ENCODE results near the gene ACTL10.
A peak's percentile ranks its signal among the peaks of the same experiment; 100 is the strongest.

ACTL10 gene

GRCh38 chr20:33674294-33675135 is 7.8 kb downstream of the ACTL10 start, which contains the start of gene NECAB3 (continued):
- TF ChIP-seq ZNF501 (tag by site-specific recombination; IDR thresholded peaks at IDR 0.05) (no peak), GLI2 (tag by site-specific recombination; IDR thresholded peaks at IDR 0.05; ENCODE audit: borderline replicate concordance, low read depth) (no peak), TSHZ1 (tag by site-specific recombination; IDR thresholded peaks at IDR 0.05; ENCODE audit: borderline replicate concordance) (no peak), ZNF169 (tag by site-specific recombination; IDR thresholded peaks at IDR 0.05) (no peak), ZBTB7A (tag by site-specific recombination; IDR thresholded peaks at IDR 0.05; ENCODE audit: low read depth) (no peak), ZNF629 (tag by site-specific recombination; IDR thresholded peaks at IDR 0.05) (peak; percentile 24; the same call in 1 of the 2 replicates), ZNF785 (tag by site-specific recombination; IDR thresholded peaks at IDR 0.05) (no peak), ZNF654 (tag by site-specific recombination; IDR thresholded peaks at IDR 0.05; ENCODE audit: low read depth) (no peak), SP2 (tag by site-specific recombination; IDR thresholded peaks at IDR 0.05) (peak; percentile 74), ZNF558 (tag by site-specific recombination; IDR thresholded peaks at IDR 0.05) (no peak), ZNF335 (tag by site-specific recombination; conservative IDR thresholded peaks at IDR 0.05) (peak; percentile 97), ZNF529 (tag by site-specific recombination; IDR thresholded peaks at IDR 0.05; ENCODE audit: insufficient replicate concordance) (no peak), ZNF639 (tag by site-specific recombination; IDR thresholded peaks at IDR 0.05) (no peak), ZNF660 (tag by site-specific recombination; IDR thresholded peaks at IDR 0.05) (no peak), ZNF362 (tag by site-specific recombination; IDR thresholded peaks at IDR 0.05) (no peak), ZNF473 (tag by site-specific recombination; IDR thresholded peaks at IDR 0.05) (no peak), MZF1 (tag by site-specific recombination; IDR thresholded peaks at IDR 0.05; ENCODE audit: borderline replicate concordance) (no peak), KLF1 (tag by site-specific recombination; IDR thresholded peaks at IDR 0.05) (0 out of 2 replicates have a peak, but pooled peaks have one; percentile 8), KLF16 (tag by site-specific recombination; IDR thresholded peaks at IDR 0.05) (no peak), IKZF3 (tag by site-specific recombination; IDR thresholded peaks at IDR 0.05) (peak; percentile 67), ZNF146 (tag by site-specific recombination; IDR thresholded peaks at IDR 0.05) (no peak), ZNF677 (tag by site-specific recombination; IDR thresholded peaks at IDR 0.05) (no peak), SP7 (tag by site-specific recombination; IDR thresholded peaks at IDR 0.05) (peak; percentile 55; the same call in 1 of the 2 replicates), ZNF394 (tag by site-specific recombination; IDR thresholded peaks at IDR 0.05; ENCODE audit: borderline replicate concordance) (no peak), ZNF37A (tag by site-specific recombination; IDR thresholded peaks at IDR 0.05) (no peak), ZNF488 (tag by site-specific recombination; IDR thresholded peaks at IDR 0.05) (no peak), GFI1B (tag by site-specific recombination; IDR thresholded peaks at IDR 0.05) (no peak), ZNF843 (tag by site-specific recombination; IDR thresholded peaks at IDR 0.05) (no peak)
- TF ChIP-seq, protein P1, sequence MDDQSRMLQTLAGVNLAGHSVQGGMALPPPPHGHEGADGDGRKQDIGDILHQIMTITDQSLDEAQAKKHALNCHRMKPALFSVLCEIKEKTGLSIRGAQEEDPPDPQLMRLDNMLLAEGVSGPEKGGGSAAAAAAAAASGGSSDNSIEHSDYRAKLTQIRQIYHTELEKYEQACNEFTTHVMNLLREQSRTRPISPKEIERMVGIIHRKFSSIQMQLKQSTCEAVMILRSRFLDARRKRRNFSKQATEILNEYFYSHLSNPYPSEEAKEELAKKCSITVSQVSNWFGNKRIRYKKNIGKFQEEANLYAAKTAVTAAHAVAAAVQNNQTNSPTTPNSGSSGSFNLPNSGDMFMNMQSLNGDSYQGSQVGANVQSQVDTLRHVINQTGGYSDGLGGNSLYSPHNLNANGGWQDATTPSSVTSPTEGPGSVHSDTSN (CRISPR knock-in tag; IDR thresholded peaks at IDR 0.05): peak; percentile 53; the same call in 1 of the 2 replicates
- TF ChIP-seq, protein P2, sequence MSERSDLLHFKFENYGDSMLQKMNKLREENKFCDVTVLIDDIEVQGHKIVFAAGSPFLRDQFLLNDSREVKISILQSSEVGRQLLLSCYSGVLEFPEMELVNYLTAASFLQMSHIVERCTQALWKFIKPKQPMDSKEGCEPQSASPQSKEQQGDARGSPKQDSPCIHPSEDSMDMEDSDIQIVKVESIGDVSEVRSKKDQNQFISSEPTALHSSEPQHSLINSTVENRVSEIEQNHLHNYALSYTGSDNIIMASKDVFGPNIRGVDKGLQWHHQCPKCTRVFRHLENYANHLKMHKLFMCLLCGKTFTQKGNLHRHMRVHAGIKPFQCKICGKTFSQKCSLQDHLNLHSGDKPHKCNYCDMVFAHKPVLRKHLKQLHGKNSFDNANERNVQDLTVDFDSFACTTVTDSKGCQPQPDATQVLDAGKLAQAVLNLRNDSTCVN (tag by site-specific recombination; optimal IDR thresholded peaks at IDR 0.05): peak; percentile 77
